ENCODE data around the gene SPEN.
A peak's percentile ranks its signal among the peaks of the same experiment; 100 is the strongest.

The SPEN gene

DNA sequence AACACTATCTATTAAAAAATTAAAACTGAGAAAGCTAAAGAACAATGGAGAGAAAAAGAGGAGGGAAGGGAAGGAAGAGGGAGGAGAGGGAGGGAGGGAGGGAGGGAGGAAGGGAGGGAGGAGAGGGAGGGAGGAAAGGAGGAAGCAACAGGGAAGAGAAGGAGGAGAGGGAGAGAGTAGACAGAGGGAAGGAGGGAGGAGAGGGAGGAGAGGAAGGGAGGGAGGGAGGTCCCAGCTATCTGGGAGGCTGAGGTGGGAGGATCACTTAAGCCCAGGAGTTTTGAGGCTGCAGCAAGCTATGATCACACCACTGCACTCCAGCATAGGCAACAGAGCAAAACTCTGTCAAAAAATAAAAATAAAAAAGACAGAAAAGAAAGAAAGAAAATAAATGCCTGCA, 111.9 kb downstream of the SPEN start:
- POLR2A ChIA-PET (ENCODE audit: low non-redundant PET): no interaction called here
- H3K27ac ChIP-seq: peak overlapping the region; percentile 51
- TF ChIP-seq CTCF (conservative IDR thresholded peaks at IDR 0.05; ENCODE audit: low read depth): no peak
- CTCF ChIA-PET: interaction anchor here (0.6 to 0.7 kb wide), 3 partner anchors 121 to 263 kb away, joined by 3 to 5 read pairs (median 5); no protein-coding TSS in a partner anchor
- no peak for DNase-seq (ENCODE audit: low spot score)

- DNase-seq (ENCODE audit: low spot score): no peak
- H3K27ac ChIP-seq: peak overlapping the region; percentile 51
- TF ChIP-seq CTCF (conservative IDR thresholded peaks at IDR 0.05; ENCODE audit: low read depth): no peak
- POLR2A ChIA-PET (ENCODE audit: low non-redundant PET): no interaction called here
- CTCF ChIA-PET: interaction anchor here (0.7 kb wide), 1 partner anchor 262 kb away, joined by 5 read pairs; no protein-coding TSS in a partner anchor
Observed at GRCh38 chr1:15959827-15960446, 112.4 kb downstream of the SPEN start.

DNA sequence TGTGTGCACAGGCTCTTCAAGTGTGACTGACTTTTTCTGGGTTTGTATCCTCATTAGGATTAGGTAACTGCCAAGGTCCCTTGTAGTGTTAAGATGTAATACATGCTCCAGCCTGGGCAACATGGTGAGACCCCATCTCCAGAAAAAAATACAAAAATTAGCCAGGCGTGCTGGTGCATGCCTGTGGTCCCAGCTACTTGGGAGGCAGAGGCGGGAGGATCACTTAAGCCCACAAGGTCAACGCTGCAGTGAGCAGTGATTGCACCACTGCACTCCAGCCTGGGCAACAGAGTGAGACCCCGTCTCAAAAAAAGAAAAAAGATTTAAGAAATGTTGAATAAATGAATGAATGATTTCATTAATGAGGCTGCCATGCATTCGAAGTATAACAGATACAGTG, 113.3 kb downstream of the SPEN start:
- DNase-seq (ENCODE audit: low spot score): no peak
- ChIA-PET POLR2A (ENCODE audit: low non-redundant PET) (interaction anchor here (0.6 kb wide), 1 partner anchor 164 kb away, joined by 5 read pairs; no protein-coding TSS in a partner anchor), CTCF (no interaction called here)
- no peak overlapping the region; the same call in 1 of the 2 replicates for H3K27ac ChIP-seq
- no peak for TF ChIP-seq CTCF (conservative IDR thresholded peaks at IDR 0.05; ENCODE audit: low read depth)

- ChIA-PET POLR2A (ENCODE audit: low non-redundant PET) (interaction anchor here (0.6 kb wide), 1 partner anchor 165 kb away, joined by 5 read pairs; no protein-coding TSS in a partner anchor), CTCF (interaction anchor here (0.7 kb wide), 1 partner anchor 12 kb away, joined by 3 read pairs; no protein-coding TSS in a partner anchor)
- no peak for DNase-seq (ENCODE audit: low spot score)
- no peak for TF ChIP-seq CTCF (conservative IDR thresholded peaks at IDR 0.05; ENCODE audit: low read depth)
- peak overlapping the region; percentile 23; the same call in 1 of the 2 replicates for H3K27ac ChIP-seq
Observed at GRCh38 chr1:15961492-15961891, 114.0 kb downstream of the SPEN start.

DNA sequence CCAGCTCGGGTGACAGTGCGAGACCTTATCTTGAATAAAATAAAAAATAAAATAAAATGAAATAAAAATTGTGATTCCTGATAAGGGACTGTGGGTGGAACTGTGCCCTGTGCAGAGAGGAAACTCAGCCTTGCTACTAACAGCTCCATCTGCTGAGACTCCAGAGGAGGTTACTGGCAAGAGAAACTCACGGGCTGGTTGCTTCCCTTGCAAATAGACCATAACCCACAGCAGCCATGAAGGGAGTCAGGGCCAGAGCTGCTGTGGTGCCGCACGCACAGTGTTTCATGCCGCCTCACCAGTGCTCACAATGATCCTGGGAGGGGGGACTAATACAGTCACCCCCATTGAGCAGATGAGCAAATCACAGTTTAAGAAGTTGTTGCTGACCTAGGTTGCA, 114.7 kb downstream of the SPEN start:
- peak overlapping the region; percentile 23; the same call in 1 of the 2 replicates for H3K27ac ChIP-seq
- no peak for TF ChIP-seq CTCF (conservative IDR thresholded peaks at IDR 0.05; ENCODE audit: low read depth)
- ChIA-PET CTCF (no interaction called here), POLR2A (ENCODE audit: low non-redundant PET) (no interaction called here)
- no peak for DNase-seq (ENCODE audit: low spot score)

DNA sequence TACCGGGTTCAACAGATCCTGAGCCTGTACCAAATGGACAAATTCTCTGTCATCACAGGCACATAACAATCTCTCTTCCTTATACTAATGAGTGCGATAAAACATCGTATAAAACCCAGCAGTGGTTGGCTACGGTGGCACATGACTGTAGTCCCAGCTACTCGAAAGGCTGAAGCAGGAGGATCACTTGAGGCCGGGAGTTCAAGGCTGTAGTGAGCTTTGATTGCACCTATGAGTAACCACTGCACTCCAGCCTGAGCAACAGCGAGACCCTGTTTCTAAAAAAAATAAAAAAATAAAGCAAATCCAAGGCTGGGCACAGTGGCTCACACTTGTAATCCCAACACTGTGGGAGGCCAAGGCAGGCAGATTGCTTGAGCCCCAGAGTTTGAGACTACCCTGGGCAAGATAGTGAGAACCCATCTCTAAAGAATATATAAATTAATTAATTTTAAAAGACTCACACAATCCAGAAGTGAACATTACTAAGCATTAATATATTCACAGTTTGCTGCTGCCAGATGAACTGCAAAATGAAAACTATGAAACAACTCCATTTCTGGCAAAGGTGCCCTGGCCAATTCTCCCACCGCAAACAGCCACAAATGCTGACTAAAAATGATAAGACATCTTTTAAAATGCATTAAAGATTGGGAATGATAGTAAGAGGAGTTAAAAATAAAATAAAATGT, 115.3 kb downstream of the SPEN start:
- CTCF ChIA-PET: no interaction called here
- POLR2A ChIA-PET (ENCODE audit: low non-redundant PET): no interaction called here
- TF ChIP-seq CTCF (conservative IDR thresholded peaks at IDR 0.05; ENCODE audit: low read depth): no peak
- peak overlapping the region; percentile 23; the same call in 1 of the 2 replicates for H3K27ac ChIP-seq
- no peak for DNase-seq (ENCODE audit: low spot score)

Data from RWPE1 (cell line).